GM19455 (cell line): Measurements from ENCODE around the gene ANKRD45.
"Not testable (repeated sequence)": the region's sequence is repeated elsewhere in the genome, so short reads cannot be mapped to it uniquely, and the experiment has no call there.

Experiments
- ATAC-seq: cut with Tn5 transposase; IDR thresholded peaks from one replicate; pipeline ENCODE4 v1.9.1; 2021; ENCODE audit not compliant: unreplicated experiment

The ANKRD45 gene

DNA sequence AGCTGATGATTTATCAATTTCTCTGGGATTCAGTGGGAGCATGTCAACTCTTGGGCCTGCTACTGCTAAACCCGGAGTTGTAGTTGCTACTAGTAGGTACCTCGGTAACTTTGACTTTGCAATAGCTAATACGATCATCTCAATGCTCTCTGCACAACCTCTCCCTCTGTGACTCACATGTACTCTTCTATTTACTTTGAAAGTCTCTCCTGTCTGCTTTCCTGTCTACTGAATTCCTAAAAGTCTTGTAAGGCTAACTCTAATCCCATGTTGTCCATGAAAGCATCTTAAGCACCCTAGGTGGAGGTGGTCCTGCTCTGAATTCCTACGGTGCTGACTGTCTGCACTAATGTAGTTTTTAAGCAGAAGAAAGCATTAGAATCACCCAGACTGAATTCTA lies 96.1 kb downstream of the ANKRD45 start:
- ATAC-seq = no peak

DNA sequence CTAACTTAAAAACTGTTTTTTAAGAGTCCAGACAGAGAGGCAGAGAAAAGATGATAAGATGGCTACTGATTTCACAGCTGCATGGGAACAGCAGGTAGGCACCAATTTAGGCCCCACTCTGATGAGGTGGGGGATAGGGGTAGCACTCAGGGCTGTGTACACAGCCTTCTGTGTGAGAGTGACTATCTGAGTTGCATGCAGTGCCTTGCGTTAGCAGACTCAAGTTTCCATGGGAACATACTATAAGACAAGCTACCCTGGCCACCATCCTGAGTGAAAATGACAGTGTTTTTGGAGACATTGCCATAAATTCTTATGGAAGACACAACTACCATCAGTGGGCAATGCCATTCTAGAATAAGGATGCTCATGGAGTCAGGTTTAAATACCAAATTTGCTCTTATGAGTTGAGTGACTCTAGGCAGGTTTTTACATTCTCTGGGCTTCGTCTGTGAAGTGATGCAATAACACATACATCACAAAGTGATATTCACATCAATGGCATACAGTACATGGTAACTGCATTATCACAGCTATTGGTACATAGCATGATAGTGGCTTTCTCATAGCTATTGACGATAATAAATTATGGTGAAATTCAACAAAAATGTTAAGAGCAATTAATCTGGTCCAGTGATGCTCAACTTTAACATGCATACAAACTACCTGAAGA lies 97.3 kb downstream of the ANKRD45 start:
- no peak for ATAC-seq

DNA sequence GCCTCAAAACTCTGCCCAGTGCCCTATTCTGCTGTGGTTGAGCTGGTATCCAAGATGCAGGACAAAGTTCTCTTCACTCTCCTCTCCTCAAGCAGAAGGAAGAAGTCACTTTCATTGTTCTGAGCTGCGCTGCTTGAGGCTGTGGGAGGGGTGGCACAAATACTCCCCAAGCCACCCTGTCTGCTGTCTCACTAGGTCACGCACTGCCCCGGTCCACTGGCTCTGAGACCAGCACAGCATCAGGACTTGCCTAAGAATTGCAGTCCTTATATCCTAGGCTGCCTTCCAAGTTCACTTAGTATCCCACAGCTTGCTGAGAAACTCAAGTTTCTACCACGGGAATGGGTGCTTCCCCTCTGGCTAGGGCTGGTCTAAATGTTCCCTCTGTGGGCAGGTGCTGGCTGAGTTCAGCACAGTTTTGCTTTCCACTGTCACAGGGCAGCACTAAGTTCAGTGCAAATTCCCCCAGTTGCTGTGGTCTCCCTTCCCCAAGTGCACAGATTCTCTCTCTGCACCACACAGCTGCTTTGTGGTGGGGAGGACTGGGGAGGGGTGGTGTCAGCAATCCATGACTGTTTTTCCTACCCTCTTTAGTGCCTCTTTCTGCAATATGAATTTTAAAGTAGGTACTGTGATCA lies 99.2 kb downstream of the ANKRD45 start:
- ATAC-seq = no peak

DNA sequence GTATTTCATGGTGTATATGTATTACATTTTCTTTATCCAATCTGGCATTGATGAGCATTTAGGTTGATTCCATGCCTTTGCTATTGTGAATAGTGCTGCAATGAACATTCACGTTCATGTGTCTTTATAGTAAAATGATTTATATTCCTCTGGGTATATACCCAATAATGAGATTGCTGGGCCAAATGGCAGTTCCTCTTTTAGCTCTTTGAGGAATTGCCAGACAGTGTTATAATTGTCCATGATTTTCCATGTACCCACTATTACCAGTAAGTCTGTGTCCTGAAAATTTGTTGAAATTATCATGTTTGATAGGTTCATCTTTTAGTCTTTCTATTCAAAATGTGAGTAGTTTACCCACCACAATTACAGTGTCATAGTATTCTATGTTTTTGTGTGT lies 101.2 kb downstream of the ANKRD45 start:
- no peak for ATAC-seq

- not testable (repeated sequence) for ATAC-seq
Measured at GRCh38 chr1:173563846-173564245, 105.8 kb downstream of the ANKRD45 start.

DNA sequence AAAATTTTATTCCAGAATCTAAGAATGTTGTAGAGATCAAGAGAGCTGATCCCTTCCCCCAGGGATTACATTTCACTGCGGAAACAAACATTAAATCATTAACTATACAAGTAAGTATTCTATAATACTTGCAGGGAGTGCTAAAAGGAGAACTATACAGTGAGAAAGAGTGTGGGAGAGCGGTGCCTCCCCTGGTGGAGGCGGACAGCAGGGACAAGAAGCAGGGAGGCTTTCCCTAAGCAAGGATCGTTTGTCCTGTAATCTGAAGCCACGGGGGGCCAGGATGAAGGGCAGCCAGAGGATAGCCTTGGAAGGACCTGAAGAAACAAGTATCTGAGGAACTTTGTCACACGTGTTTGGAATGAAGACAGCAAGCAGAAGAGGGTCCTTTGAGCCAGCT lies 106.8 kb downstream of the ANKRD45 start:
- ATAC-seq = no peak

DNA sequence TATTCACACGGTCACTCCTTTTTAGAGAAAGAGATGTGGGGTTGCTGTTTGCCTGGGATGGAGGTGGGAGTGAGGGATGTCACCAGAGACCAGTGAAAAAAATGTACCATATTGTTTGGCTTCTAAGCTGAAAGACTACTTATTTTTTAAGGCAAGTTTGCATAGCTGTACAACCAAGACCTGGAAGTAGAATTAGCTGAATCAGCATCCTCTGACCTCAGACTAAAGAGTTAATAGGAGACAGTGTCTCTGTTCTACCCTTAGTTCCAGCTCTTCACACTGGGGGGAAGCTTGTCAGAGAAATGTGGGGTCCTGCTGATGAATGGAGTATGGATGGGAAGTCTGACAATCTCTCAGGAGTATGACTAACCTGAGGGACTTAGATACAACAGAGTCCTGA lies 108.4 kb downstream of the ANKRD45 start:
- ATAC-seq = no peak

DNA sequence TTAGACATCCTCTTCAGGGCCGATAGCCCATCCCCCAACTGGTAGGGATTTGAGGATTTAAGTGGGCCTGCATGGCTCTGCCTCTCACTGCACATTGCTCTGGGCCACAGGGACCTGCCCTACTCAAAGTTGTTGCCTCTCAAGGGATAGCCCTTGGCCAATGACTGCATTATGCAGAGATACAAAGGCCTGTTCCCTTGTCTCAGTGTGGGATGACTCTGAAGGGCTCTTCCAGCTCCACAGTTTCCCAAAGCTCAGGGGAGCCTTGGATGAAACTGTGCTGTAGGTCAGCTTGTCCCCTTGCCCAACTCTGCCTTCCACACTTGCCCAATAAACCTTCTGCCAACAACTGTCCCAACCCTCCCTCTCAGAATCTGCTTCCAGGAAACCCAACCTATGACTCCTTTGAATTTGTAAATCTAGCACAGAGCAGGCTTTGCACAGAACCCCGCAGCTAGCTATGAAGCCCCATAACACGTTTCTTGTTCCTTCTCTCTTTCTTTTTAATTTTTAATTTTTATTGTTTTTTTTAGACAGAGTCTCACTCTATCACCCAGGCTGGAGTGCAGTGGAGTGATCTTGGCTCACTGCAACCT lies 109.3 kb downstream of the ANKRD45 start:
- ATAC-seq = no peak
